HG03045 (cell line): ENCODE results near the gene TPM1.

ENCODE experiments used
- ATAC-seq: cut with Tn5 transposase; IDR thresholded peaks from one replicate; pipeline ENCODE4 v1.9.1; 2021; ENCODE audit warnings: mild to moderate bottlenecking, moderate library complexity; ENCODE audit not compliant: unreplicated experiment

Gene TPM1

DNA sequence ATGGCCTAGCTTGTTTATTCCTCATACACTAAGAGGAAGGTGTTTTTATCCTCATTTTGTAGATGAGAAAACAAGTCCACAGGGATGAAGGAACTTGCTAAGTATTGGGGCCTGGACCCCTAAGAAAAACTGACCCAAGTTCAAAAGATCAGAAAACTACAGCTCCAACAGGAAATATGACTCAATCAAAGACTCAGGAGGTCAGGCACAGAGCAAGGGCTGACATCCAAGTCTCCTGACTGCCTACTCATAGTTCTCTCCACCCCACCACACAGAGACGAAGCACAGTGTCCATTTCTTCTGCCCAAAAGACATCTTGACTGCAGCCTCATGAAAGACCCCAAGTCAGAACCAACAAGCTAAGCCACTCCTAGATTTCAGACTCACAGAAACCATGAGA, 26.9 kb upstream of the TPM1 start:
- ATAC-seq = no peak

GRCh38 chr15:63016234-63016633, 26.3 kb upstream of the TPM1 start:
- no peak for ATAC-seq

DNA sequence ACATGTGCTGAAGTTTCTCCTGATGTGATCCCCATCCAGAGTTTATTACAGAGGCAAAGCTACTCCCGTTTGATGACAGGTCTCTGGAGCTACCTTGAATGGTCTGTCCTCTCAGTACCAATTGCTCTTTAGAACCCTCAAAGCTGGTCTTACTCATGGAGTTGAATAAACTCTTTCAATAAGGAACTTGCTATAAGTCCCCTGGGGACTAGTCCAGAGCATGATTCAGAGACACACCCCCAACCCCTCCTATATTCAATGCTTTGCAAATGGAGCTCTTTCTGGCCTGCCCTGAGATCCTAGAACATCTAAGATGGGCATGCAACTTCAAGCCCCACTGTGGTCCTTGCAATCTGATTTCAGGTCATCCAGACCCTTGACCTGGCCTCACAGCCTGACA, 23.9 kb upstream of the TPM1 start:
- ATAC-seq = no peak

- no peak for ATAC-seq
Observed at GRCh38 chr15:63019511-63020109, 22.9 kb upstream of the TPM1 start.

DNA sequence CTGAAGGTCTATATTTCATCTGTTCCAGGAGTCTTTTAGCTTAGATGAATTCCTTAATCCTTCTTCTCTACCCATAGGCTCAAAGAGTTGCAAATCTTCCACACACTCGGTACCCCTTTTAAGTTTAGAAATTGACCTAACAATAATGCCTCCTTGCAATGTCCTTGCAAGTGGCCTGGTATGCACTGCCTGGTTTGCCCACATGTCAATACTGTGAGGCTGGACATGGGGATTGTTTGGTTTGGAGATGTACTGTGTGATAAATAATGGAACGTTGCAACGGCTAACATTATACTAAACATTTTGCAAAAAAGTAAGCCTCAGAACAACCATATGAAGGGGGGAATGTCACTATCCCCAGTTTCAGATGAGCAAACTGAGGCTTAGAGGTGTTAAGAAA, 22.4 kb upstream of the TPM1 start:
- ATAC-seq = no peak

DNA sequence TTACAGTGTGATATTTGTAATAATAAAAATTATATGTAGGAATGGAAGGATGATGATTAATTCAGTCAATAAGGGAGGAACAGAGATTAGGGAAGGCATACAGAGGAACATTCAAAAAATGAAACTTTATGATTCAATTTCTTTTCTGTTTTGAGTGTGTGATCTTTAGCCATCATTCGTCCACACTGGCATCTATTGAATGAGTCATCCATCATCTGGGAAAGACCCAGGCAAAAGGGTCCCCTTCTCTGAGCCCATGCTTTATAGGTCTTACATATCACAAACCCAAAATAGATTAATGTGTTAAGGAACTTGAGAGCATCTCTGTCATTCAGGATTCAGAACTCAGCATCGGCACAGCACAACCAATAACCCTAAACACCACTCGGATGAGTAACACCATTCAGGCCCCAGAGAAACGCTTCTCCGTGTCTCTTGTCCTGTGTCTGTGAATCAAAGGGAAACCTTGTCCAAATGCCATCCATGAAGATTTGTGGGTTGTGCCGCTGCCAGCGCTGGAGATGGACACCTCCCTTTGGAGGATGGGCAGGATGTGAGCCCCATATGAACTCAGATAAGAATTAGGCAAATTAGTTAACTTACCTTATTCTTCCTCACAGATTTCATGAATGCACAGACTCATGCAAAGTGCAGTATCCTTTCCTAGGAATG, 21.7 kb upstream of the TPM1 start:
- ATAC-seq = no peak

- ATAC-seq = no peak
Observed at GRCh38 chr15:63022181-63022580, 20.4 kb upstream of the TPM1 start.

GRCh38 chr15:63022663-63023062, 19.9 kb upstream of the TPM1 start:
- no peak for ATAC-seq

DNA sequence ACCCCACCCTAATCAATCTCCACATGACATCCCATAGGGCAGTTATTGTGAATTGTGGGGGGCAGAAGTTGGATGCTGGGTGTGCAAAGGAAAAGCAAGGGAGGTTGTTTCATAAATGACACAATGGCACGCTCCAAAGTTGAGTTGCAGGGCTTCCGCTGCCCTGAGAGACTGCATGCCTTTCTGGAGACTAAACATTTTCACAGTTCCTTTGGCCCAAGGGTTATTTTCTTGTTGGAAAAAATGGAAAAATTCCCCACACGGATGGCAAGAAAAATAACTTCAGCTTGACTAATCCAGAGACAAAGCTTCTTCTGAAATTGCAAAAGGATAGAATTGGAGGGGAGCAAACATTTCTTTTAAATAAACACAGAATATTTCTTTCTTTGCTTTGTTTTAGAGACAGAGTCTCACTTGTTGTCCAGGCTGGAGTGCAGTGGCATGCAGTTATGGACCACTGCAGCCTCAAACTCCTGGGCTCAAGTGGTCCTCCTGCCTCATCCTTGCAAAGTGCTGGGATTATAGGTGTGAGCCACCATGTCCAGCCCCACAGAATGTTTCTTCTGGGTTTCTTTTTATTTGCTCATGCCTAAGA, 19.1 kb upstream of the TPM1 start:
- no peak for ATAC-seq

DNA sequence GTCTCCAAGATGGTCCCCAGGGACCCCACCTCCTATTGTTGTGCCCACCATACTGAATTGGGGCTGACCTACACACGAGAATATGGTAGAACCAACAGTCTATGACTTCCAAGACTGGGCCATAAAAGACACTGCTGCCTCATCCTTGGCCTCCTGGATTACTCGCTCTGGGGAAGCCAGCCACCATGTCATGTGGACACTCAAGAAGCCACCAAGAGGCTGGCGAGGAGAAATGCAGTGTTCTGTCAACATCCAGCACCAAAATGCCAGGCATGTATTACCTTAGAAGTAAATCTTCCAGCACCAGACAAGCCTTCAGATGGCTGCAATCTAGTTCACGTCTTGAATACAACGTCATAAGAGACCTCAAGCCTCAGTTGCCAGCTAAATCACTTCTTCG, 17.1 kb upstream of the TPM1 start:
- no peak for ATAC-seq

GRCh38 chr15:63027646-63028045, 14.9 kb upstream of the TPM1 start:
- no peak for ATAC-seq

- no peak for ATAC-seq
Observed at GRCh38 chr15:63028442-63029110, 14.0 kb upstream of the TPM1 start.

DNA sequence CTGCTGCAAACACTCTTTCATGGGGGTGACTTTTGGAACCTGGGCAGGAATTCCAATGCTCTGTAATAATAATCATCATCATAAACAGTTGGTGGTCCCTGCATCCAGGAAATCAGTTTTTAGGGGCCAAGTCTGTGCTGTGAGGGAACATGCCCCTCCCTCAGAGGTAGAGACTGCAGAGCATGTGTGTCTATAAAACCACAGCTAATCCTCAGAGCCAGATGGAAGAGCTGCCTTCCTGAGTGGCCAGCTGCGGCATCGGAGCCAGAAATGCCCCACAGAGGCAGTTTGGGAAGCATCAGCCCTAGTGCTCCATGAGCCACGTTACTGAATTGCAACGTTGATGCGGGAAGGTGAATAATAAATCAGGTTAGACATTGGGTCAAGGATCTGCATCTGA, 12.9 kb upstream of the TPM1 start:
- no peak for ATAC-seq

DNA sequence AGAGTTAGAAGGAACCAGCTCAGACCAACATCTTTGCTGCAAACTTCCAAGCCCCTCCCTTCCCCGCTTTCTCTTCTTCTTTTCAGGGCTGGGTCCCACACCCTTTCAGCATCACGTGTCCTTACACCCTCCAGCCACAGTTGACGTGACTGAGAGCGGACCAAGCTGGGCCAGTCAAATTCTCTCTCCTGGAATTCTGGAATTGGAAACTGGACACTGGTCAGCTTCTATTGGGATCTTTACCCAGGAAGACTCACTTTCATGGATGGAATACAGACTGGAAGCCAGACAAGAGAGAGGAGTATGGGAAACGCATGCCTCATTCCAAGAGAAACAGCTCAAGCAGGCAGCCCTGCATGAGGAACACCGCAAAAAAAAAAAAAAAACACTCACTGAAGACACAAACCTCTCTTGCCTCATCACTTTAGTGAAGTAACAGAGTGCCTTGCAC, 12.4 kb upstream of the TPM1 start:
- no peak for ATAC-seq

- ATAC-seq = no peak
Observed at GRCh38 chr15:63034578-63034977, 8.0 kb upstream of the TPM1 start.

DNA sequence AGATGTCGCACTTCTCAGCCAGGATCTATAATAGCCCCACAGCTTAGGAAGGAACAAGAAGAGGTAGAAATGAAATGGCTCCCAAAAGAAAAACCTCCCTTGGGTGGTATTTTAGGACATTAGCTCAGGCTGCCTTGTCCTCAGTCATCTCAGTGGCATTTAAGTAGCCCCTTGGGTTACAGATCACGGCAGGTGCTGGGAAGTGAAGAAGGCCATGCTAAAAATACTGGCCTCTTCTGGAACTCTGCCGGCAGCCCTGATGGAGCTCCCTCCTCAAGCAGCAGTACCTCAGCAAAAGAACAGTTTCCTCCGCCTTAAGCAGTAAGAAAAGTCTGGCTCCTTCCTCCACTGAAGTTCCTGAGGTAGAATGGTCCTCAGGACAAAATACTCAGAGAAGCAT, 7.3 kb upstream of the TPM1 start:
- ATAC-seq = no peak

DNA sequence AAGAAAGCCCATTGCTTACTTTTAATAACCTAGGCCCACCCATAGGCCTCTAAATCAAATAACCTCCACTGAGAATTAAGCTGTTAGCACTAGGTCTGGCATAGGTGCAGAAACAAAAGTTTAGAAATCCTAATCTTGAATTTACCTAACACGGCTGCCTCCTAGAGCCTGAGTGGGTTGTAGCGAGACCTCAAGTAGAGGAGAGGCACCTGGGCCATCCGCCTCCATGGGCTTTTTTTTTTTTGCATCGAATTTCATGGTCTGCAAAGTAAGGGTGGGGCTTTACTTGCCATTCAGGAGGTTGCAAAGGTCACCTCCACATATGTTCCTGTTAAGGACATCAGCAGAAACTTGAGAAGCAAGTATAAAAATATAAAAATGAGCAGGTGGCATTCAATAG, 6.6 kb upstream of the TPM1 start:
- ATAC-seq = no peak

GRCh38 chr15:63037976-63038720, 4.4 kb upstream of the TPM1 start:
- ATAC-seq = no peak

DNA sequence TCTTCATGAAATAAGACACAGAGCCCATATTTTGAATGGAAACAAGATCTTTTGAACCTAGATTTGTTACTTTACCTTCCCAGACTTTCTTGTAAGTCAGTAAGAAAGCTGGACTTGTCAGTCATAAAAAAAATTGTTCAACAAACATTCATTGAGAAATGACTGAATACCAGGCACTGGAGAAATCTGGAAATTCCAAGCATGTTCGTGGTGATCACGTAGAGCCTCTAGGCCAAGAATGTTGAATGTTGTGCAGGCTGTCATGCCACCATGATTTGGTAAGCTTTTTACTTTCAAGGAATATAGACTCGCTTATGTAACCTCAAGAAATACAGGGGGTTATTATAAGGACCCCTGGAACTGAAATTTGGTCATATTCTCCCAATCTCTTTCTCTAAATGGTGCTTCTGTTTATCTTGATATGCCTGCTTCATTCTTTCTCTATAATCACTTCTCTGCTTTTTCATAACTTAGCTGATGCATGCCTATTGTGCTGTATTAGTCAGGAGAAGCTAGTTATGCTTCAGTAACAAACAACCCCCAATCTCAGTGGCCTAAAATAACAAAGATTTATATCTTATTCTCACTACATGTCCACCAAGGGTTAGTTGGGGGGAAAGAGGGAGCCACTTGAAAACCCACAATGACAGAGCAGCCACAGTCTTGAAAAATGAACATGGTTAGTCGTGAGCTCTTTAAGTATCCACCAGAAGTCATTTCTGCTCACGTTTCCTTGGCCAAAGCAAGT, 3.4 kb upstream of the TPM1 start:
- ATAC-seq = no peak

DNA sequence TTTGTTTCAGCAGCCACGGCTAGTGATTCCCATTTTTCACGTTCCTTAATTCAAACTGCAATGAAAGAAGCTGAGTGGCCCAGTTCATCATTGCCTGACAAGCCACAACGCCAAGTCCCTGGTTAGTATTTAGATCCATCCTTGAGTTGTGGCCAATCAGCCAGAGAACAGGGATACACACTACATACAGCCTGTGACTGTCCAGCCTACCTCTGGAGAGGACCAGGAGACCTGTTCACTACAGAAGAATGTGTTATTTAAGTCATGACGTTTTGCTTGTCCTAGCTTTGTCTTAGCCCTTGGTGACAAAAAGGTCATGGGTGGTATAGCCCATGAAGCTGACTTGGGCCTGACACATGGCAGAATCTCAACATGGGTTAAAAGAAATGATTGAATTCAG, 2.7 kb upstream of the TPM1 start:
- ATAC-seq = no peak

- no peak for ATAC-seq
Observed at GRCh38 chr15:63040509-63040908, 2.0 kb upstream of the TPM1 start.
